COLO668 (cell line): Measurements from ENCODE around the gene HSPB6.
"Not testable (repeated sequence)": the region's sequence is repeated elsewhere in the genome, so short reads cannot be mapped to it uniquely, and the experiment has no call there.

ENCODE experiments used
- DNase-seq: peaks from one replicate; lab custom pipeline; 2025; ENCODE audit not compliant: unreplicated experiment; lab: John Stamatoyannopoulos, UW

The HSPB6 gene

GRCh38 chr19:35756377-35757230 lies at the start of gene HSPB6:
Gene HSPB6 (minus strand): TSS chr19:35757029. CDS start chr19:35757008, 21 bp downstream.
- no peak for DNase-seq

GRCh38 chr19:35806597-35806996 lies 49.8 kb upstream of the HSPB6 start:
- DNase-seq, result no peak

GRCh38 chr19:35805526-35806102 lies 48.8 kb upstream of the HSPB6 start:
- peak; percentile 72 for DNase-seq

- no peak for DNase-seq
Measured at GRCh38 chr19:35801828-35802227, 45.0 kb upstream of the HSPB6 start.

GRCh38 chr19:35797663-35798062 lies 40.8 kb upstream of the HSPB6 start:
- DNase-seq, result peak; percentile 18

- no peak for DNase-seq
Measured at GRCh38 chr19:35796645-35797542, 40.1 kb upstream of the HSPB6 start.

GRCh38 chr19:35795564-35795963 lies 38.7 kb upstream of the HSPB6 start:
- DNase-seq, result not testable (repeated sequence)

GRCh38 chr19:35793381-35794165 lies 36.7 kb upstream of the HSPB6 start:
- no peak for DNase-seq

GRCh38 chr19:35792888-35793287 lies 36.1 kb upstream of the HSPB6 start:
- no peak for DNase-seq

GRCh38 chr19:35792312-35792711 lies 35.5 kb upstream of the HSPB6 start:
- no peak for DNase-seq

- DNase-seq, result no peak
Measured at GRCh38 chr19:35791814-35792279, 35.0 kb upstream of the HSPB6 start.

- DNase-seq, result peak; percentile 71
Measured at GRCh38 chr19:35790981-35791813, 34.4 kb upstream of the HSPB6 start.

- no peak for DNase-seq
Measured at GRCh38 chr19:35789978-35790944, 33.4 kb upstream of the HSPB6 start.

GRCh38 chr19:35789195-35789977 lies 32.6 kb upstream of the HSPB6 start:
- DNase-seq, result no peak

GRCh38 chr19:35788205-35788960 lies 31.6 kb upstream of the HSPB6 start:
- DNase-seq, result no peak

- DNase-seq, result no peak
Measured at GRCh38 chr19:35787227-35787799, 30.5 kb upstream of the HSPB6 start.
